Kidney (tissue), 14 donors: ENCODE results near the gene FAM131A. TPM values are rescaled to one million over a fixed set of nuclear protein-coding genes. Genes with fewer than 3 reads are reported as not detected.

ENCODE experiments used
- DNase-seq, 5 donors: peaks; one replicate each; pipeline ENCODE4 v3.0.0-alpha.2; 2013 to 2020
- FAIRE-seq: peaks from 2 replicates; lab custom pipeline; 2012; peaks lifted over from hg19 to GRCh38; lab: Jason Lieb, UNC
- H3K27ac ChIP-seq, 2 donors: one replicate each; pipeline ENCODE4 v1.7.0; 2013; ENCODE audit warnings: low read depth in 2 of 2, low read length in 2 of 2, inconsistent platforms in 1 of 2
- H3K27me3 ChIP-seq: one replicate; pipeline ENCODE4 v1.7.1; 2013; ENCODE audit warnings: low read length, inconsistent platforms; ENCODE audit not compliant: control insufficient read depth, insufficient read depth
- H3K36me3 ChIP-seq, 3 donors: one replicate each; pipeline versions ENCODE4 v1.7.0 to v1.7.1; 2013; ENCODE audit warnings: low read length in 3 of 3, control low read depth in 1 of 3, inconsistent platforms in 1 of 3; ENCODE audit not compliant: insufficient read depth in 3 of 3, control insufficient read depth in 2 of 3
- H3K4me1 ChIP-seq, 3 donors: one replicate each; pipeline versions ENCODE4 v1.7.0 to v1.7.1; 2013; ENCODE audit warnings: low read length in 3 of 3, inconsistent platforms in 1 of 3, low read depth in 1 of 3; ENCODE audit not compliant: control insufficient read depth in 2 of 3, insufficient read depth in 2 of 3
- H3K4me3 ChIP-seq, 3 donors: one replicate each; pipeline versions ENCODE4 v1.7.0 to v1.8.1; 2013; ENCODE audit warnings: low read length in 3 of 3, control low read depth in 1 of 3, inconsistent platforms in 1 of 3
- H3K9ac ChIP-seq, 3 donors: one replicate each; pipeline versions ENCODE4 v1.7.0 to v1.7.1; 2013; ENCODE audit warnings: low read length in 3 of 3, control low read depth in 1 of 3, inconsistent platforms in 1 of 3
- H3K9me3 ChIP-seq, 3 donors: one replicate each; pipeline versions ENCODE4 v1.7.0 to v1.7.1; 2013; ENCODE audit warnings: low read length in 3 of 3, control low read depth in 1 of 3, inconsistent platforms in 1 of 3; ENCODE audit not compliant: control insufficient read depth in 2 of 3, insufficient read depth in 1 of 3
- CTCF ChIP-seq: IDR thresholded peaks from 3 replicates; pipeline ENCODE4 v1.5.1; 2012; ENCODE audit warnings: mild to moderate bottlenecking, moderate library complexity, borderline replicate concordance; ENCODE audit not compliant: insufficient read depth; ENCODE audit errors: extremely low read depth
- intact Hi-C: fragments of 100-400 bp; cut with DNase I; formaldehyde crosslinking; loops from one replicate; pipeline ENCODE4 v1.11.1; 2022
- polyA plus RNA-seq: library from polyadenylated mRNA; stranded (reverse); fragments of 350-450 nt; fragmentation: Illumina TruSeq; extraction: RNeasy Lipid Tissue Mini Kit (QIAGEN cat#74804); gene quantifications from one replicate; pipeline ENCODE4 v1.2.3, GENCODE V29; 2014; ENCODE audit warnings: low read depth, low replicate concordance; ENCODE audit not compliant: insufficient read depth
- total RNA-seq: library from RNA; stranded (reverse); fragmentation: NEBNext Ultra II Directional; extraction: Animal tissue kit (Norgen Biotek cat#: 25700); gene quantifications from one replicate; pipeline ENCODE4 v1.2.1, GENCODE V29; 2021
- donor health status: control.
- donor health status: control.
- donor health status: control.
- donor health status: control.
- donor health status: control.
- donor health status: DM: yes; HTN: yes; CAD: no.
- donor health status: Normal renal cell carcinoma (clear cell type).

Gene FAM131A
- total and polyA plus RNA-seq, 2 donors from 2014 or later = 14.0 to 20.1 TPM

- FAIRE-seq = no peak
- H3K4me3 ChIP-seq = no peak overlapping the region
- H3K9me3 ChIP-seq = no peaks in the 10 kb centered on the region
- H3K9ac ChIP-seq = no peak overlapping the region
- H3K36me3 ChIP-seq = peaks cover 7 to 34% (median 12%) of the 10 kb centered on the region in 3 donors
- no peaks in the 10 kb centered on the region for H3K27me3 ChIP-seq
- peaks cover 0 to 4% (median 3%) of the 10 kb centered on the region in 3 donors for H3K4me1 ChIP-seq
- DNase-seq = no peak
- no peak for TF ChIP-seq CTCF
- intact Hi-C loops = no loop called here
- no peak overlapping the region for H3K27ac ChIP-seq
Observed at GRCh38 chr3:184368116-184368515, 30.7 kb downstream of the FAM131A start.

GRCh38 chr3:184368586-184369183, 31.3 kb downstream of the FAM131A start:
- Histone ChIP-seq H3K4me3 (no peak overlapping the region), H3K27me3 (no peaks in the 10 kb centered on the region), H3K4me1 (peaks cover 0 to 4% (median 3%) of the 10 kb centered on the region in 3 donors), H3K36me3 (peaks cover 7 to 34% (median 12%) of the 10 kb centered on the region in 3 donors), H3K9me3 (no peaks in the 10 kb centered on the region), H3K27ac (no peak overlapping the region), H3K9ac (no peak overlapping the region)
- intact Hi-C loops = no loop called here
- FAIRE-seq (no peak), DNase-seq (peak in 1 of 5 donors; percentile 4)
- no peak for TF ChIP-seq CTCF

- Histone ChIP-seq H3K9ac (no peak overlapping the region), H3K4me1 (no peaks in the 10 kb centered on the region), H3K9me3 (no peaks in the 10 kb centered on the region), H3K36me3 (peaks cover 0 to 27% (median 8%) of the 10 kb centered on the region in 3 donors), H3K27ac (no peak overlapping the region), H3K4me3 (no peak overlapping the region), H3K27me3 (no peaks in the 10 kb centered on the region)
- intact Hi-C loops = loop anchor here (10.0 kb wide), 1 partner anchor 173 kb away; no protein-coding TSS in a partner anchor
- no peak for FAIRE-seq
- peak; percentile 92 for TF ChIP-seq CTCF
- DNase-seq = peak; percentile 82 to 92 (median 86)
Observed at GRCh38 chr3:184371570-184372018, 34.2 kb downstream of the FAM131A start.
